Ectodermal cell (in vitro differentiated cells): Measurements from ENCODE around the gene IBTK.
"Not testable (repeated sequence)": the region's sequence is repeated elsewhere in the genome, so short reads cannot be mapped to it uniquely, and the experiment has no call there.

Experiments used
- H3K27ac ChIP-seq: 2 replicates; pipeline ENCODE4 v1.7.0; 2013; ENCODE audit warnings: mild to moderate bottlenecking, low read depth, low read length; ENCODE audit not compliant: insufficient read depth, poor library complexity, severe bottlenecking
- H3K27me3 ChIP-seq: 2 replicates; pipeline ENCODE4 v1.7.0; 2013; ENCODE audit warnings: mild to moderate bottlenecking, low read length; ENCODE audit not compliant: insufficient read depth, control insufficient read depth, poor library complexity, severe bottlenecking
- H3K36me3 ChIP-seq: one replicate; pipeline ENCODE4 v1.7.0; 2013; ENCODE audit warnings: low read length; ENCODE audit not compliant: control insufficient read depth, insufficient read depth
- H3K4me1 ChIP-seq: one replicate; pipeline ENCODE4 v1.7.0; 2013; ENCODE audit warnings: low read length; ENCODE audit not compliant: control insufficient read depth, insufficient read depth
- H3K4me3 ChIP-seq: 2 replicates; pipeline ENCODE4 v1.7.0; 2013; ENCODE audit warnings: low read depth, low read length, control low read depth; ENCODE audit not compliant: insufficient read depth
- H3K9me3 ChIP-seq: 2 replicates; pipeline ENCODE4 v1.7.0; 2013; ENCODE audit warnings: mild to moderate bottlenecking, low read length, moderate library complexity; ENCODE audit not compliant: control insufficient read depth
- whole genome bisulfite sequencing, 2 experiments: methylation state at CpG; one replicate each; pipeline ENCODE4 v1.1.7; 2013; ENCODE audit warnings: missing lambda C conversion rate in 2 of 2; 5-methylcytosine and 5-hydroxymethylcytosine counted together

Gene IBTK

DNA sequence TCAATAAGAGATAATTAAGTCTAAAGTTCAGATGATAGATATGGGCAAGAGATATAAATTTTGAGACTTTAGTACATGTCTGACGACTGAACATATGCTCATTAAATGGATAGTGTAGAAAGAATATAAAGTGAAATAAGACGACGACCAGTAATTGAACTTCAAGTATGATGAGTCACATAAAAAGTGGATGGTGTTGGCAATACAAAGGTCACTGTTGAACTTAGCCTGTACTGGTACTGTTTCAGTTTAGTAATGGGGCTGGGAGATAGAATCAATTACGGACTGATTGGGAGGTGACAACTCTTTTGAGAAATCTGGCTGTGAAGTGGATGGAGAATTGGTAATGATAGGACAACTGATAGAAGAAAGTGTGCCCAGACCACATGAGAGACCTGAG lies 68.1 kb downstream of the IBTK start:
- peaks cover 5% of the 10 kb centered on the region for H3K36me3 ChIP-seq
- no peaks in the 10 kb centered on the region for H3K27me3 ChIP-seq
- 96 to 97% methylated on average over 4 of the region's 4 CpGs for WGBS, 2 experiments
- no peak overlapping the region for H3K27ac ChIP-seq
- no peak overlapping the region for H3K4me3 ChIP-seq
- H3K9me3 ChIP-seq = no peaks in the 10 kb centered on the region
- H3K4me1 ChIP-seq = no peaks in the 10 kb centered on the region

GRCh38 chr6:82178759-82179112 lies 68.8 kb downstream of the IBTK start:
- Histone ChIP-seq H3K27ac (no peak overlapping the region), H3K27me3 (no peaks in the 10 kb centered on the region), H3K4me3 (no peak overlapping the region), H3K9me3 (no peaks in the 10 kb centered on the region), H3K36me3 (peaks cover 5% of the 10 kb centered on the region), H3K4me1 (no peaks in the 10 kb centered on the region)
- 86 to 90% methylated on average over 1 of the region's 1 CpG for WGBS, 2 experiments

DNA sequence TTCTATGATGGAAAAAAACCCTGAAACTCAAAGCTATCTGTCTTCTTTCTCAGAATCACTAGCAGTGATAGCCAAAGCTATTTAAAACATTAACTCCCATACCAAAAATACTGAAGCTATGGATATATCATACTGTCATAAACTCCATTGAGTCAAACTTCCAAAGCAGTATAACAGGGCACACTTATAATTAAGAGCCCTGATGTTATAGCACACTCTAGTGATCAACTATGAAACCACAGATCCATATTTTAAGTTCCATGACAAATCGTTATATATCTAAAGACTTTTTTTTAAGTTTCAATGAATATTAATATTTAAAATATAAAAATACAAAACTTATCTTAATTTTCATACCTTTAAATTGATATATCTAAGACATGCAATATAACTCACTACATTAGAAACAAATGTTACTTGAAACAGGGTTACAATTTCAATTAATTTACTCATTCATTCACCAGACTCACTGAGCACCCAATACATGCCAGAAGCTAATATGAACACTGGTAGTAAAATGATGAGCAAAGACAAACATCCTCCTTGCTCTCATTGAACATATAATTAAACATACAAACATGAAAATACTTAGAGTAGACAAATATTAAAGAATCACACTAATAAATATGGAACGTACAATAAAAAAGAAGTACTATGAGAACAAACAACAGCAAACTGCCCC lies 69.3 kb downstream of the IBTK start:
- no peaks in the 10 kb centered on the region for H3K27me3 ChIP-seq
- H3K36me3 ChIP-seq = peaks cover 3% of the 10 kb centered on the region
- WGBS, 2 experiments = no CpG with 5 or more reads among the region's 2 CpGs
- H3K4me1 ChIP-seq = no peaks in the 10 kb centered on the region
- H3K27ac ChIP-seq = no peak overlapping the region
- no peak overlapping the region for H3K4me3 ChIP-seq
- no peaks in the 10 kb centered on the region for H3K9me3 ChIP-seq

- peaks cover 3% of the 10 kb centered on the region for H3K36me3 ChIP-seq
- H3K4me3 ChIP-seq = no peak overlapping the region
- no peak overlapping the region for H3K27ac ChIP-seq
- H3K27me3 ChIP-seq = no peaks in the 10 kb centered on the region
- no peaks in the 10 kb centered on the region for H3K9me3 ChIP-seq
- whole genome bisulfite sequencing, 2 experiments = 92 to 94% methylated on average over 1 of the region's 1 CpG
- no peaks in the 10 kb centered on the region for H3K4me1 ChIP-seq
Observed at GRCh38 chr6:82176616-82177015, 70.9 kb downstream of the IBTK start.

DNA sequence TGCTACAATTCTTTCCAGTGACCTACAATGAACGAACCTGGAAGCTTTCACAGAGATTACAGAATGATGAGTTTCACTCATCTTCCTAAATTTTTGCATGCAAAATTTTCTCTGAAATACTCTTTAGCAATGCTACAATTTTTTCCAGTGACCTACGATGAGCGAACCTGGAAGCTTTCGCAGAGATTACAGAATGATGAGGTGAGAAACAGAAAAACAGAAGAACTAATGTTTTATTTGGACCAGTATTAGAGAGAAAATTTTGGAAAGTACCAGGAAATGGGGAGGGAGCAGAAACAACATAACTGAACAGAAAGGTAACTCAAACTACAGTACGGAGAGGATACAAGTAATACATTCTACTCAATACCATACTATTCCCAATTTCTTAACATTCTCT lies 75.0 kb downstream of the IBTK start:
- no peaks in the 10 kb centered on the region for H3K9me3 ChIP-seq
- H3K36me3 ChIP-seq = peaks cover 3% of the 10 kb centered on the region
- H3K27ac ChIP-seq = no peak overlapping the region
- H3K27me3 ChIP-seq = no peaks in the 10 kb centered on the region
- no peaks in the 10 kb centered on the region for H3K4me1 ChIP-seq
- 90 to 95% methylated on average over 5 of the region's 5 CpGs for WGBS, 2 experiments
- H3K4me3 ChIP-seq = no peak overlapping the region

- Histone ChIP-seq H3K27me3 (no peaks in the 10 kb centered on the region), H3K4me1 (no peaks in the 10 kb centered on the region), H3K36me3 (no peaks in the 10 kb centered on the region), H3K9me3 (no peaks in the 10 kb centered on the region), H3K27ac (no peak overlapping the region), H3K4me3 (no peak overlapping the region)
- 77 to 87% methylated on average over 2 of the region's 2 CpGs for WGBS, 2 experiments
Observed at GRCh38 chr6:82169138-82169876, 78.2 kb downstream of the IBTK start.

GRCh38 chr6:82166493-82166892 lies 81.1 kb downstream of the IBTK start:
- H3K4me3 ChIP-seq = no peak overlapping the region
- WGBS, 2 experiments = 92 to 93% methylated on average over 4 to 5 of the region's 5 CpGs
- no peaks in the 10 kb centered on the region for H3K36me3 ChIP-seq
- no peaks in the 10 kb centered on the region for H3K9me3 ChIP-seq
- H3K4me1 ChIP-seq = no peaks in the 10 kb centered on the region
- no peak overlapping the region for H3K27ac ChIP-seq
- H3K27me3 ChIP-seq = no peaks in the 10 kb centered on the region

- Histone ChIP-seq H3K27ac (no peak overlapping the region), H3K4me1 (no peaks in the 10 kb centered on the region), H3K36me3 (no peaks in the 10 kb centered on the region), H3K27me3 (no peaks in the 10 kb centered on the region), H3K9me3 (no peaks in the 10 kb centered on the region), H3K4me3 (no peak overlapping the region)
- 90 to 97% methylated on average over 10 of the region's 12 CpGs for WGBS, 2 experiments
Observed at GRCh38 chr6:82160255-82160990, 87.1 kb downstream of the IBTK start.

DNA sequence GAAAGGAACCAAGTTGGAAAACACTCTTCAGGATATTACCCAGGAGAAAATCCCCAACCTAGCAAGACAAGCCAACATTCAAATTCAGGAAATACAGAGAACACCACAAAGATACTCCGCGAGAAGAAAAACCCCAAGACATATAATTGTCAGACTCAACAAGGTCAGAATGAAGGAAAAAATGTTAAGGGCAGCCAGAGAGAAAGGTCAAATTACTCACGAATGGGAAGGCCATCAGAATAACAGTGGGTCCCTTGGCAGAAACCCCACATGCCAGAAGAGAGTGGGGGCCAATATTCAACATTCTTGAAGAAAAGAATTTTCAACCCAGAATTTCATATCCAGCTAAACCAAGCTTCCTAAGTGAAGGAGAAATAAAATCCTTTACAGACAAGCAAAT lies 94.8 kb downstream of the IBTK start:
- 89 to 91% methylated on average over 3 of the region's 3 CpGs for WGBS, 2 experiments
- not testable (repeated sequence) for H3K9me3 ChIP-seq, H3K4me3 ChIP-seq, H3K27ac ChIP-seq, H3K36me3 ChIP-seq, H3K4me1 ChIP-seq, H3K27me3 ChIP-seq

DNA sequence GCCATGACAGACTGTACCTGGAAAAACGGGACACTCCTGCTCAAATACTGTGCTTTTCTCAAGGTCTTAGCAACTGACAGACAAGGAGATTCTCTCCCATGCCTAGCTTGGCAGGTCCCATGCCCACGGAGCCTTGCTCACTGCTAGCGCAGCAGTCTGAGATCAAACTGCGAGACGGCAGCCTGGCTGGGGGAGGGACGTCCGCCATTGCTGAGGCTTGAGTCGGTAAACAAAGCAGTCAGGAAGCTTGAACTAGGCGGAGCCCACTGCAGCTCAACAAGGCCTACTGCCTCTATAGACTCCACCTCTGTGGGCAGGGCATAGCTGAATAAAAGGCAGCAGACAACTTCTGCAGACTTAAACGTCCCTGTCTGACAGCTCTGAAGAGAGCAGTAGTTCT lies 96.4 kb downstream of the IBTK start:
- not testable (repeated sequence) for H3K27me3 ChIP-seq, H3K27ac ChIP-seq, H3K9me3 ChIP-seq, H3K4me3 ChIP-seq, H3K4me1 ChIP-seq, H3K36me3 ChIP-seq
- 94 to 95% methylated on average over 10 of the region's 10 CpGs for WGBS, 2 experiments
